HepG2 (cell line): Measurements from ENCODE around the gene PPP1R13B. TPM values are rescaled to one million over a fixed set of nuclear protein-coding genes. Genes with fewer than 3 reads are reported as not detected.
A peak's percentile ranks its signal among the peaks of the same experiment; 100 is the strongest.

Experiments used
- ATF1 ChIP-seq: IDR thresholded peaks from 2 replicates; pipeline ENCODE4 v1.6.1; 2016; ENCODE audit warnings: mild to moderate bottlenecking, control low read depth
- EP300 ChIP-seq, 3 experiments: sonication (generic) in 1 of 3; formaldehyde crosslinking in 1 of 3; IDR thresholded peaks; 2 replicates each; pipeline versions ENCODE4 v1.5.1 to v1.6.1; 2011 to 2020; ENCODE audit warnings: low read depth in 2 of 3, low read length in 2 of 3, borderline replicate concordance in 1 of 3, improper control_type of control experiment in 1 of 3, mild to moderate bottlenecking in 1 of 3, missing genetic modification reagents in 1 of 3, moderate library complexity in 1 of 3
- GABPA ChIP-seq, 2 experiments: IDR thresholded peaks; 2 replicates each; pipeline ENCODE4 v1.6.1; 2011 to 2016; ENCODE audit warnings: low read depth in 2 of 2, low read length in 1 of 2, missing biosample characterization in 1 of 2, missing genetic modification characterization in 1 of 2
- HOXA5 ChIP-seq: sonication (generic); formaldehyde crosslinking; IDR thresholded peaks from 2 replicates; pipeline ENCODE4 v1.4.0; 2020; ENCODE audit warnings: missing genetic modification reagents
- JARID2 ChIP-seq: sonication (generic); formaldehyde crosslinking; IDR thresholded peaks from 2 replicates; pipeline ENCODE4 v1.8.1; 2023; ENCODE audit warnings: missing genetic modification reagents, inconsistent platforms; ENCODE audit not compliant: insufficient replicate concordance
- KMT2A ChIP-seq: sonication (generic); formaldehyde crosslinking; IDR thresholded peaks from 2 replicates; pipeline ENCODE4 v1.4.0; 2020; ENCODE audit warnings: missing genetic modification reagents
- MLLT10 ChIP-seq: sonication (generic); formaldehyde crosslinking; IDR thresholded peaks from 2 replicates; pipeline ENCODE4 v1.4.0; 2020; ENCODE audit warnings: missing genetic modification reagents
- NFE2L1 ChIP-seq: sonication (generic); formaldehyde crosslinking; IDR thresholded peaks from 2 replicates; pipeline ENCODE4 v1.4.0; 2020; ENCODE audit warnings: missing genetic modification reagents, mild to moderate bottlenecking, borderline replicate concordance
- NFKB2 ChIP-seq: sonication (generic); formaldehyde crosslinking; IDR thresholded peaks from 2 replicates; pipeline ENCODE4 v1.4.0; 2020; ENCODE audit warnings: missing genetic modification reagents, borderline replicate concordance
- NFYC ChIP-seq: IDR thresholded peaks from 2 replicates; pipeline ENCODE4 v1.6.1; 2016; ENCODE audit warnings: missing genetic modification reagents, missing compliant biosample characterization
- NR3C1 ChIP-seq: sonication (generic); formaldehyde crosslinking; IDR thresholded peaks from 2 replicates; pipeline ENCODE4 v1.4.0; 2020; ENCODE audit warnings: missing genetic modification reagents
- POLR2A ChIP-seq, 2 experiments: IDR thresholded peaks; 2 replicates each; pipeline ENCODE4 v1.6.1; 2011; ENCODE audit warnings: low read depth in 2 of 2, low read length in 2 of 2, mild to moderate bottlenecking in 1 of 2, moderate library complexity in 1 of 2; ENCODE audit not compliant: insufficient read depth in 1 of 2
- RFXANK ChIP-seq: IDR thresholded peaks from 2 replicates; pipeline ENCODE4 v1.6.1; 2016
- SALL2 ChIP-seq: sonication (generic); formaldehyde crosslinking; IDR thresholded peaks from 2 replicates; pipeline ENCODE4 v1.8.1; 2023; ENCODE audit warnings: mild to moderate bottlenecking, missing genetic modification reagents, inconsistent platforms
- SATB2 ChIP-seq: sonication (generic); formaldehyde crosslinking; IDR thresholded peaks from 2 replicates; pipeline ENCODE4 v1.5.0; 2020; ENCODE audit warnings: missing genetic modification reagents
- SNAPC2 ChIP-seq: sonication (generic); formaldehyde crosslinking; IDR thresholded peaks from 2 replicates; pipeline ENCODE4 v1.8.1; 2022; ENCODE audit warnings: mild to moderate bottlenecking, missing genetic modification reagents
- SP140L ChIP-seq: sonication (generic); formaldehyde crosslinking; IDR thresholded peaks from 2 replicates; pipeline ENCODE4 v1.4.0; 2020; ENCODE audit warnings: missing genetic modification reagents, borderline replicate concordance
- TFDP1 ChIP-seq: IDR thresholded peaks from 2 replicates; pipeline ENCODE4 v1.6.1; 2016; ENCODE audit warnings: missing compliant biosample characterization, missing genetic modification reagents, borderline replicate concordance
- YEATS4 ChIP-seq: sonication (generic); formaldehyde crosslinking; IDR thresholded peaks from 2 replicates; pipeline ENCODE4 v1.4.0; 2020; ENCODE audit warnings: missing genetic modification reagents, borderline replicate concordance
- ZBTB10 ChIP-seq: sonication (generic); formaldehyde crosslinking; IDR thresholded peaks from 2 replicates; pipeline ENCODE4 v1.4.0; 2020; ENCODE audit warnings: missing genetic modification reagents, borderline replicate concordance
- ZBTB39 ChIP-seq: sonication (generic); formaldehyde crosslinking; IDR thresholded peaks from 2 replicates; pipeline ENCODE4 v1.5.0; 2020; ENCODE audit warnings: missing genetic modification reagents
- ZNF749 ChIP-seq: sonication (generic); formaldehyde crosslinking; IDR thresholded peaks from 2 replicates; pipeline ENCODE4 v1.8.0; 2022; ENCODE audit warnings: mild to moderate bottlenecking, missing genetic modification reagents, moderate library complexity, borderline replicate concordance
- ZNF800 ChIP-seq: sonication (generic); formaldehyde crosslinking; IDR thresholded peaks from 2 replicates; pipeline ENCODE4 v1.4.0; 2020; ENCODE audit warnings: missing genetic modification reagents
- polyA plus RNA-seq, 8 experiments: library from polyadenylated mRNA; depleted of rRNA in 3 of 8; stranded (reverse) in 7 of 8; unstranded in 1 of 8; fragments of >200 nt; fragmentation: Illumina TruSeq in 4 of 8; extraction: Trizol in 4 of 8; gene quantifications; 2 replicates each; pipeline versions ENCODE4 v1.2.1 to v1.2.3, GENCODE V29; 2011 to 2016; ENCODE audit warnings: low read depth in 4 of 8, missing spikeins in 1 of 8, mixed read lengths in 1 of 8; ENCODE audit not compliant: insufficient read depth in 1 of 8
- total RNA-seq, 5 experiments: library from RNA; depleted of rRNA; stranded (reverse); fragments of >200 nt; fragmentation: Illumina TruSeq; extraction: Trizol; gene quantifications; 2 replicates each; pipeline ENCODE4 v1.2.3, GENCODE V29; 2016; ENCODE audit warnings: low read depth in 1 of 5

Gene PPP1R13B
- total and polyA plus RNA-seq, 2 of the 13 experiments (the other 11 are each of a cell fraction or from before 2014, with no cell fraction given): 4.6 to 9.4 TPM

GRCh38 chr14:103862393-103862782, 15.0 kb upstream of the PPP1R13B start (continued):
- no peak for TF ChIP-seq NFE2L1 (CRISPR knock-in tag)
- TF ChIP-seq MLLT10: no peak
- TF ChIP-seq SALL2: no peak
- no peak for TF ChIP-seq KMT2A (CRISPR knock-in tag)
- no peak for TF ChIP-seq HOXA5 (CRISPR knock-in tag)
- no peak for TF ChIP-seq SATB2
- no peak for TF ChIP-seq ZBTB10 (CRISPR knock-in tag)
- TF ChIP-seq NFKB2 (CRISPR knock-in tag): no peak
- TF ChIP-seq NR3C1 (CRISPR knock-in tag): no peak
- TF ChIP-seq EP300 (IDR thresholded peaks at IDR 0.05; ENCODE audit: low read depth in 2 of 2, low read length in 2 of 2): no peak
- no peak for TF ChIP-seq EP300 (CRISPR knock-in tag; IDR thresholded peaks at IDR 0.05; ENCODE audit: borderline replicate concordance)
- peak in 1 of 2 experiments; percentile 72; a peak in 3 of 4 replicates for TF ChIP-seq POLR2A (IDR thresholded peaks at IDR 0.05; ENCODE audit: insufficient read depth in 1 of 2, low read depth in 2 of 2, low read length in 2 of 2)
- TF ChIP-seq ZNF800 (CRISPR knock-in tag): no peak
- TF ChIP-seq ZNF749 (CRISPR knock-in tag): no peak
- 0 out of 2 replicates have a peak, but pooled peaks have one; percentile 18 for TF ChIP-seq ATF1 (CRISPR knock-in tag)
- no peak for TF ChIP-seq JARID2 (CRISPR knock-in tag)
- TF ChIP-seq YEATS4 (CRISPR knock-in tag): no peak
- no peak for TF ChIP-seq GABPA (IDR thresholded peaks at IDR 0.05; ENCODE audit: low read depth, low read length)
- TF ChIP-seq GABPA (CRISPR knock-in tag; IDR thresholded peaks at IDR 0.05; ENCODE audit: low read depth): peak; percentile 49; the same call in 1 of the 2 replicates
- no peak for TF ChIP-seq RFXANK (CRISPR knock-in tag)
- TF ChIP-seq ZBTB39 (CRISPR knock-in tag): no peak
- no peak for TF ChIP-seq SP140L (CRISPR knock-in tag)
- no peak for TF ChIP-seq SNAPC2 (CRISPR knock-in tag)
- TF ChIP-seq NFYC (CRISPR knock-in tag): peak; percentile 90
- TF ChIP-seq TFDP1 (CRISPR knock-in tag): no peak
